Hematopoietic multipotent progenitor cell (in vitro differentiated cells): ENCODE measurements around the gene VRK3. TPM values are rescaled to one million over a fixed set of nuclear protein-coding genes. Genes with fewer than 3 reads are reported as not detected.

ENCODE experiments used
- DNase-seq, 3 donors: peaks; one replicate each; pipeline ENCODE4 v3.0.0-alpha.2; 2011 to 2015; ENCODE audit warnings: low read depth in 2 of 3, low spot score in 2 of 3
- total RNA-seq: library from RNA; depleted of rRNA; stranded (reverse); fragments of >200 nt; gene quantifications from one replicate; pipeline ENCODE4 v1.2.3, GENCODE V29; 2012

VRK3 gene
- total RNA-seq, 1 donor, result 50.4 TPM

DNA sequence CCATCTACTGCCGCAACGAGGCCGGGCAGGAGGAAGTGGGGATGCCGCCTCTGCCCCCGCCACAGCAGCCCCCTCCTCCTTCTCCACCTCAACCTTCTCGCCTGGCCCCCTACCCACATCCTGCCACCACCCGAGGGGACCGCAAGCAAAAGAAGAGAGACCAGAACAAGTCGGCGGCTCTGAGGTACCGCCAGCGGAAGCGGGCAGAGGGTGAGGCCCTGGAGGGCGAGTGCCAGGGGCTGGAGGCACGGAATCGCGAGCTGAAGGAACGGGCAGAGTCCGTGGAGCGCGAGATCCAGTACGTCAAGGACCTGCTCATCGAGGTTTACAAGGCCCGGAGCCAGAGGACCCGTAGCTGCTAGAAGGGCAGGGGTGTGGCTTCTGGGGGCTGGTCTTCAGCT lies 92.4 kb downstream of the VRK3 start:
- peak in 2 of 3 donors; percentile 47 to 51 for DNase-seq

DNA sequence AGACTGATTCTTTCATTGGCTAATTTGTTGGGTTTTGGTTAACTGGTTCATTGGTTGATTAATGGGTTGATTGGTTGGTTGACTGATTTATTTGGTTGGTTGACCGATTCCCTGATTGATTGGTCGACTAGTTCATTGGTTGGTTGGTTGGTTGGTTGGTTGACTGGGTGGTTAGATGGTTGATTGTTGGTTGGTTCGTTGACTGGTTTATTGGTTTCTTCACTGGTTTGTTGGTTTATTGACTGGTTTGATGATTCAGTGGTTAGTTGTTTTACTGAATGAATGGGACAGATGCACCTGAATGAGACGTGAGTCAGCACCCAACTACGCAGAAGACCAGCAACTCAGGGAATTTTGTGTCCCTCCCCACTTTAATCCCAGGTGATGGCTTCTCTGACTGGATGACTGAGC lies 93.1 kb downstream of the VRK3 start:
- no peak for DNase-seq

DNA sequence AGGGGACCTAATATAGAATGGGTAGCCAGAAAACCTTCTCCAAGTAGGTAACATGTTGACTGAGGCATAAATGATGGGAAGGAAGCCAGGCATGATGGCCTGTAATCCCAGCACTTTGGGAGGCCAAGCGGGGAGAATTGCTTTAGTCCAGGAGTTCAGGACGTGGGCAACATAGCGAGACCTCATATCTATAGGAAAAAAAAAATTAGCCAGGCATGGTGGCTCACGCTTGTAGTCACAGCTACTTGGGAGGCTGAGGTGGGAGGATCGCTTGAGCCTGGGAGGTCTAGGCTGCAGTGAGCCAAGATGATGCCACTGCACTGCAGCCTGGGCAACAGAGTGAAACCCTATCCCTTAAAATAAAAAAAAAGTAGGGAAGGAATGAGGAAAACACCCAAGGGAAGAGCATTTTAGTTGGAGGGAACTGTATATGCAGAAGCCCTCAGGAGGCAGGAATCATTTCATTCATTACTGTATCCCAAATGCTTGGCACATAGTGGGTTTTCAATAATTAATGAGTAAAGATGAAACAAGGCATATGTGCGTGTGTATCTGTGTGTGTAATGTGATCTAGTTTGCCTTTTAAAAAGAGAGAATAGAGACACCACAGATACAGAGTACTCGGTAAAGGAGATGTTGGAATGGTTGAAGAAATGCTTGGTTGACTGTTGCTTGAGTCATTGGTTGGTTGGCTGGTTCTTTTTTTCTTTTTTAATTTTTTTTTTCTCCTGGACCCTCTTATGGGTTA lies 93.7 kb downstream of the VRK3 start:
- no peak for DNase-seq

DNA sequence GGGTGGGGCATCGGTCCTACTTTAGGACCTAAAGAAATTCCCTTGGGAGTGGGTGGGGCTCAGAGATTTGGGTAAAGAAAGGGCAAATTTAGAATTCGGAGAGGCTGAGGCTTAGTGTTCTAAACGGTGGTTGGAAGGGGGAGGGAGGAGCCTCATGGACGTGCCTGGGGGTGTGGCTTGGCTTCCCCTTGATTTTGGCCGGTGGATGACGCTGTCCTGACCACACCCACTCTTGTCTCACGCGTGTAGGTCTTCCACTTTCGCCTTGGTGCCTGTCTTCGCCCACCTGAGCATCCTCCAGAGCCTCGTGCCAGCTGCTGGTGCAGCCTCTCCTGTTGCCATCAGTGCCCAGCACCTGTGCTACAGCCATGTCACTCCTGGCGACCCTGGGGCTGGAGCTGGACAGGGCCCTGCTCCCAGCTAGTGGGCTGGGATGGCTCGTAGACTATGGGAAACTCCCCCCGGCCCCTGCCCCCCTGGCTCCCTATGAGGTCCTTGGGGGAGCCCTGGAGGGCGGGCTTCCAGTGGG lies 94.6 kb downstream of the VRK3 start:
- DNase-seq, result no peak

DNA sequence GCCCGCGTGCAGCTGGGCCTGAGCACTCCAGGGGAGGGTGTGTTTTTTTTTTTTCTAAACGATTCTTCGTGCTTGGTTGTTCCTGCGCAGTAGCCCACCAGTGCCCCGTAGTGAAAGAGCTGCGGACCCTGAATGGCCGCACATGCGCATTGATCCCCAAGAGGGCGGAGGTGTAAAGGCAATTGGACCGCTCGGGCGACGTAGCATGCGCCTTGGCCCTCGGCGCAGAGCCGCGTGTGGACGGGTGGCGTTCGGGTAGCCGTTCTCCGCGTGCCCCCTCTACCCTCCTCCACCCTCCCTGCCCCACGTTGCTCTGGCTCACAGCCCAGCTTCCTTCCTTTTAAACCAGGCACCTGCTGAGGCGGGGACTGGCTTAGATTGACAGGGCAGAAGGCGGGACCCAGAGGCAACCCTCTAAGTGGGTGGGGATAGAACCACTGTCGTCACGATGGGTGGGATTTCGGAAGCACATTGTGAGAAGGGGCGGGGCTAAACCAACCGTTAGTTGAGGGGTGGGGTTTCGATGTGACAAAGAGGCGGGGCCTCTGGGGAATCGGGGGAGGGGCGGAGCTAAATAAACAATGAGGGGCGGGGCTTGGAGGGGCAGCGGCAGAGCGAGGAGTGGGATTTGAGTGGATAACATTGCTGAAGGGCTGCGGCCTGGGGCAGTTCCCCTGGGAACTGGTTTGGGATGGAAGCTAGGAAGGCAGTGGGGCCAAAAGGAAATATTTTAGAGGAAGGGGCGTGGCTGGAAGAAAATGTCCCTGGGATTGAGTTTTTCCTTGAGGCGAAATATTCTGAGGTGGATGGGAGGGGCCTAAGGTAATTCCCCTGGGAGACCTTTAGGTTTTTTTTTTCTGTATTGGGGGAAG lies 95.3 kb downstream of the VRK3 start:
- peak; percentile 92 to 99 (median 99) for DNase-seq

DNA sequence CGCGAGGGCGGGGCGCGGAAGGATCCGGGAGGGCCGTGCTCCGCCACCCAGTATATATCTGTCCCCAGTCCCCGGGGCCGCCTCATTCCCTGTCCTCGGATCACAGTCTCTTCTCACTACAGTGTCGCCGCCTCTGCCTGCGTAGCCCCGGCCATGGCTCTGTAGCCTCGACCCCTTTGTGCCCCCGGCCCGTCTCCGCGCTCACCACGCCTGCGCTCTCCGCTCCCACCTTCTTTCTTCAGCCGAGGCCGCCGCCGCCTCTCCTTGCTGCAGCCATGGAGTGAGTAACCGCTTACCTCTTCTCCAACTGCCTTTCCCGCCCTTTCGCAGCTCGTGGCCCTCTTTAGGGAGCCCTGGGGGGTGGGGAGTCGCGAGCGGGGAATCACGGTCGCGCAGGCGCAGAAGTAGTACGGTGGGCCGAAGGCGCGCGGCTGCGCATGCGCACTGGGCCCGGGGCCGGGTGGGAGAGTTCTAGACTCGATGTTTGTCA lies 96.0 kb downstream of the VRK3 start, which contains the start of the genes ATF5 and NUP62:
ATF5 (plus strand) TSS at position 85 of the 490 bp plus-strand sequence. CDS start 1,646 bp downstream, outside the sequence.
NUP62 (minus strand) TSS at position 384 of the 490 bp plus-strand sequence. CDS start 19,697 bp downstream, outside the sequence.
- DNase-seq, result peak; percentile 87 to 99 (median 89)

DNA sequence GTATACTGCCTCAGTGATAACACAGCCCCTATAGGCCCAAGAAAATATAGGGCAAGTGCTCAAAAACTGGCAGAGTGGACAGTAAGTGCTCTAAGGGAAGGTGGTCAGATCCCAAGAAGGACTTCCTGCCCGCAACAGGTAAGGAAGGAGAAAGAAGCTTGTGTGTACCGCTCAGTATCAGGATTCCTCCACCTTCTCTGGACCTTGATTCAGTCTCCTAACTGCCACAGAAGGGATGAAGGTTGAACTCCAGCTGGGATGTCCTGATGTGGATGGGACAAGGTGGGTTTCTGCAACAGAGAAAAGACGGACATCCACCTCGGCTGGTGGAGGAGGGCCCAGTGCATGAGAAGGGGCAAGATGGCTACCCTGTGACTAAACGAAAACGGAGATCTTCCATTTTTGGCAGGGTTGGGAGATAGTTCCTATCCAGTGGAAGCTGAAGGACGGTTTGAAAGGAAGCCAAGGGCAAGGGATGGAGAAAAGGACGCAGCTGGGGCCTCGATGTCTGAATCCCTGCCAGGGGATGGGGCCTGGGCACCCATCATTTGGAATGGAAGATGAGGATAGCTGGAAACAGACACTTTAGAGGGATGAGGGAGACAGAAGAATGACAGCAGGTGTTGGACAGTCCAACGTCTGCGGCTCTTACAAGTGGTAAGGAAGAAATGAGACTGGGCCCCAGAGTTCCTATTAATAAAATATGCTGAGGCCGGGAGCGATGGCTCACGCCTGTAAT lies 97.5 kb downstream of the VRK3 start:
- DNase-seq, result no peak

DNA sequence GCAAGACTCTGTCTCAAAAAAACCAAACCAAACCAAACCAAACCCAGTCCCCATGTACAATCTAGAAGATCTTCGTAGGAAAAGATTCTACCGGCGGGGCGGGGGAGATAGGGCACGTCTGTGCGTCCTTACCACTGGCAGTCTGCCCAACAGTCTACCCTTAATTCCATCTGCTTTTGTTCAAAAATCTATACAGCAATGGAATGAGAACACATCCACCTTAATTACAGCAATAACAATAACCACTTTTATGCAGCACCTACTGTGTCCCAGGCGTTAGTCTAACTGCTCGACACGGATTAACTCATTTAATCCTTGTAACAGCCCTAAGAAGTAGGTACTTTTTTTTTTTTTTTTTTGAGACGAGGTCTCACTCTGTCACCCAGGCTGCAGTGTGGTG lies 98.7 kb downstream of the VRK3 start:
- no peak for DNase-seq

Other genes with a start within 250 kb of the VRK3 start
- 40.1 TPM for gene FUZ, start 212.1 kb downstream of the VRK3 start, total RNA-seq
- 50.9 TPM for gene MED25, start 207.1 kb downstream of the VRK3 start, total RNA-seq
- gene PTOV1, start 174.2 kb downstream of the VRK3 start, total RNA-seq, result 109 TPM
- gene PNKP, start 157.8 kb downstream of the VRK3 start, total RNA-seq, result 77.6 TPM
- 10.0 TPM for gene AKT1S1, start 148.0 kb downstream of the VRK3 start, total RNA-seq
- 7.8 TPM for gene TBC1D17, start 147.7 kb downstream of the VRK3 start, total RNA-seq
- 0.81 TPM for gene IL4I1, start 128.5 kb downstream of the VRK3 start, total RNA-seq
- gene ATF5, start 96.2 kb downstream of the VRK3 start, total RNA-seq, result 8.1 TPM
- 70.3 TPM for gene NUP62, start 95.9 kb downstream of the VRK3 start, total RNA-seq
- gene SIGLEC11, start 64.2 kb downstream of the VRK3 start, total RNA-seq, result under 0.01 TPM
- 8.6 TPM for gene ZNF473, start 633 bp upstream of the VRK3 start, total RNA-seq
- gene IZUMO2, start 137.9 kb upstream of the VRK3 start, total RNA-seq, result not detected
- under 0.01 TPM for gene MYH14, start 178.2 kb upstream of the VRK3 start, total RNA-seq